T follicular helper cell (primary cell): ENCODE data around the gene USH2A.

Experiments
- DNase-seq: peaks from one replicate; pipeline ENCODE4 v3.0.0-alpha.2; 2020; ENCODE audit warnings: low read depth

USH2A gene

DNA sequence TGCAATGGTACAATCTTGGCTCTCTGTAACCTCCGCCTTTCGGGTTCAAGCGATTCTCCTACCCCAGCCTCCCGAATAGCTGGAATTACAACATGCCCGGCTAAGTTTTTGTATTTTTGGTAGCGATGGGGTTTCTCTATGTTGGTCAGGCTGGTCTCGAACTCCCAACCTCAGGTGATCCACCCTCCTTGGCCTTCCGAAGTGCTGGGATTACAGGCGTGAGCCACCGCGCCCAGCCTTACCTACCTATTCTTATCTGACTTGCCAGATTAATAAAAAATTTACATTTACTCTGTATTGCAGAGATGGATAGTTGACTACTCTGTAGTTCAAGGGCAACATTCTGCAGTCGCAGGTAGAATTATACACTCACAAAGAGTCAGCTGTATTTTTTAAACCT lies 496.6 kb downstream of the USH2A start:
- DNase-seq: no peak

DNA sequence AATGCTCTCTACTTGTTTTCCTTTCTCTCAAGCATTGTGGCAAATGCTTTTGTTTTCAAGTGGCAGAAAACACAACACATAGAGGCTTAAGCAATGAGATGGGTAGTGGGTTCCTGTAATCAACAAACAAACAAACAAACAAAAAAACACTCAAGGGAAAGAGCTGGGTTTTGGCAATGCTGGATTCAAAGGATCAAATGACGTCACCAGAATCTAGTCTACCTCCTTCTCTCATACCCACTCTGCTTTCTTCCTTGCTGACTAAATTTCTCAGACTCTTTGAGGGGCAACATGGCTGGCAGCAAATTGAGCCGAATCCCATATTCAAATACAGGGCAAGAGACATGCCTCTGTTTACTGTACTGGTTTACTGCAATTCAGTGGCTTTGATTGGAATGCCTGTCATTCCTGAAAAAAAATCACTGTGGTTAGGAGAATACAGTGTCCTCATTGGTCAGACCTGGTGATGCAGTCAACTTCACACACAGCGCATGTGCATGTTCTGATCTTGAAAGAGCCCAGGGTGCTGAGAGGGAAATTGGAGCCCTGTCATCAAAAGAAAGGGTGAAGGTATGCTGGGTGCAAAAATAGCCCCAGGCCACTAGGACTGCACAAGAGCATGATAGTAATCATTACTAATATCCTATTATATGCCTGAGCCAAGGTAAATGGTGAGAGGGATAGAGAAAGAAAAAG lies 500.0 kb downstream of the USH2A start:
- no peak for DNase-seq

DNA sequence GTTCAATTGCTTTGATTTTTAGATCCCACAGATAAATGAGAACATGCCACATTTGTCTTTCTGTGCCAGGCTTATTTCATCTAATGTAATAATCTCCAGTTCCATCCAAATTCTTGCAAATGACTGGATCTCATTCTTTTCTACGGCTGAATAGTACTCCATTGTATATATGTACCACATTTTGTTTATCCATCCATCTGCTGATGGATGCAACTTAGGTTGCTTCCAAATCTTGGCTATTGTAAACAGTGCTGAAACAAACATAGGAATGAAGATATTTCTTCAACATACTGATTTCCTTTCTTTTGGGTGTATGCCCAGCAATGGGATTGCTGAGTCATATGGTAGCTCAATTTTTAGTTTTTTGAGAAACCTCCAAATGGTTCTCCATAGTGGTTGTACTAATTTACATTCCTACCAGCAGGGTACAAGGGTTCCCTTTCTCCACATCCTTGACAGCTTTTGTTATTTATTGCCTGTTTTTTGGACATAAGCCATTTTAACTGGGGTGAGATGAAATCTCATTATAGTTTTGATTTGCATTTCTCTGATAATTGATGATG lies 511.8 kb downstream of the USH2A start:
- DNase-seq: no peak

DNA sequence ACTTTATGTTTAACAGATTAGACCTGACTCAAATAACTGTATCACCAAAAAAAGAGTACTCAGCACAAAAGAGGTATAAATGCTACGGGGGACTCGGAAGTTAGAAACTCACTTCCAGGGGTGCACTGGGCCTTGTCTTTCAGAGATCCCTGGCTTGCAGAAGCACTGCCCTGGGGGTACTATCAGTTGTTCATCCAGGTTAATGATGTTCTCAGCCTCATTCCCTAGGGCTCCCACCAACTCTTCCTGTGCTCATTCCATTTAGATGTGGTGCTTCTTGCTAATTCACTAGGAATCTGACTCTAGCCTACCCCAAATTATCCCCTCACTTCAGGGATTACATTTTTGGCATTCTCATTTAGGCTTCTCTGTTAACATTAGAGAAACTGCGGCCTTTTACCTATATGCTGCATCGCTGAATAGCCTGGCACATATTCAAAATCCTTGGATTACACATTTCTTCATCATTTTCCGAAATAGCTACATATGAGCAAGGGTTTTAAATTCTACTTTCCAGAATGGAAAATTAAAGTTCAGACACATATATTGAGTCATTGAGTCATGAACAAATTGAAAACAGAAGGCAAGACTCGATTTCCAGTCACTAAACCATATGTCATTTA lies 517.6 kb downstream of the USH2A start:
- no peak for DNase-seq

DNA sequence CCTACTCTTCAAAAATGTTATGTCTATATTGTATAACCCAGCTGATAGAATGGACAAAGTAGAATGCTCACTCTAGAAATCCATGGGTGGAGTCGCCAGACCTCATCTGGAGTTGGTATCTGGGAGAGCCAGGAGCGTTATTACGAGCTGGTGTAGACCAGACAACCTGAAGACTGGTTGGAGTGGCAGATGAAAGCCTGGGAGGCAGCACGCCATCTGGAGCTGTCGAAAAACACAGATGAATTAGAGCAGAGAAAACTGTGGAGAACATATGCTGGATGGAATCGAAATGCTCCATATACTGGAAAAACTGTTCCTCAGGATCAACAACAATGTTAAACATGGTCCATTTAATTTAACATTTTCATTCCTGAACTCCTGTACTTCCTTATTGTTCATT lies 522.6 kb downstream of the USH2A start:
- DNase-seq: no peak

DNA sequence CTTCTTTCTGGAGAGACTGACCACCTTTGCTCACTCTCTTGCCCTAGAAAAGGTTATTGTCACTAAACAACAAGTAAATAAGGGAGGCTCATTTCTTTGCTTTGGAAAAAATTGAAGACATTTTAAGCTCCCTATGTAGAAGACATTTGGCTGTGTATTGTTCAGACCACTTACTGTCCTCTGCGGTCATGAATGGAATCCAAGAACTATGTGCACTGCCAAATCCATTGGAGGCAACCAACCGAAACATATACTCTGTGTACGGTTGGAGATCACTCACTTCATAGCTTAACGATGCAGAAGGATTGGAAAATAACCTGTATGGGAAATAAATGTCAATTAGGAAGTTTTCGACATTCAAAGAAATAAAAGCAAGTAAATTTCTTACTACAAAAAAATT lies 523.3 kb downstream of the USH2A start:
- no peak for DNase-seq

DNA sequence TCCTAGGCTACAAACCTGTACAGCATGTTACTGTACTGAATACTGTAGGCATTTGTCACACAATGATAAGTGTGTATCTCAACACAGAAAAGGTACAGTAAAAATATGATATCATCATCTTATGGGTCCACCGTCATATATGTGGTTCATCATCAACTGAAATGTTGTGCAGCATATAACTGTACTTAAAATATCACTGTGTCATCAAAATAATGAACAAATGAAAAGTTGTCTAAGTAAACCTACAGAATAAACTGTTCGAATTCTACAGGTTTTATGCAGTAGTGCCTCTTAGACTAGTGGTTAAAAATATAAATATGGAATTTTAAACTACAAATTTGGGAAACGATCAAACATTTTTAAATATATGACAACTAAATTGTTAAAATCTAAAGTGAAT lies 527.4 kb downstream of the USH2A start:
- no peak for DNase-seq

DNA sequence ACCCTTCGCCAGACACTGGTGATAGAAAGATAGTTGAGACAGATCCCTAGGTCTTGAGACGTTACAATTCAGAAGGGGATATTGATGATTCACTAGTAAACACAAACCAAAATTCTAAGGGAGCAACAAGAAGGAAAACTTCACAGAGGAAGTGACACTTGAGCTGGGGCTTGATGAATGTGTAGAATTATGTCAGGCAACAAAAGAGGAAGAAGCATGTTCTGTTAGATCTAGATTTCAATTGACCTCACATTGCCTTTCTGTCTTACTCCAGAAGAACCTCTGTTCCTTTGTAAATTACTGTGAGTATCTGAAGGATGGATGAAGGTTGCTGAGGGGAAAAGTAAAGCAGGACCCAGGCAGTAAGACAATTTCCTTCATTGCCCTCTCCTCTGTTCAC lies 528.0 kb downstream of the USH2A start:
- DNase-seq: no peak

DNA sequence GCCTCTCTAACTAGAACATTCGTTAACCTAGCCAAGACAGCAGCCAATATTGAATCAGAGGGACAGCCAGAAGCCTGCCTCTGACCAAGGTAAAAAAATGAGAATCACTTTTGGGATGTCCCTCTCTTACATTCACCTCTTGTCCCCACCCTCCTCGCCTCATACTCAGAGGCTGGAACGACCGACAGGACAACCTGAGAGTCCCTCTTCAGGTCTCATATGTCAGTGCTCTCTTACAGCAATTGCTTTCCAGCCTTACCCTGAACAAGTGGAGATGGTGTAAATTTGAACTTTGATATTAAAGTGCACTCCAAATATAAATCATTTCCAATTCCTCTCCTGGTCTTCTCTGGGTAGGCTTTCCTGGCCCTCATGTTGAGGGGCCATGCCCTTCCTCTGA lies 528.6 kb downstream of the USH2A start:
- no peak for DNase-seq

DNA sequence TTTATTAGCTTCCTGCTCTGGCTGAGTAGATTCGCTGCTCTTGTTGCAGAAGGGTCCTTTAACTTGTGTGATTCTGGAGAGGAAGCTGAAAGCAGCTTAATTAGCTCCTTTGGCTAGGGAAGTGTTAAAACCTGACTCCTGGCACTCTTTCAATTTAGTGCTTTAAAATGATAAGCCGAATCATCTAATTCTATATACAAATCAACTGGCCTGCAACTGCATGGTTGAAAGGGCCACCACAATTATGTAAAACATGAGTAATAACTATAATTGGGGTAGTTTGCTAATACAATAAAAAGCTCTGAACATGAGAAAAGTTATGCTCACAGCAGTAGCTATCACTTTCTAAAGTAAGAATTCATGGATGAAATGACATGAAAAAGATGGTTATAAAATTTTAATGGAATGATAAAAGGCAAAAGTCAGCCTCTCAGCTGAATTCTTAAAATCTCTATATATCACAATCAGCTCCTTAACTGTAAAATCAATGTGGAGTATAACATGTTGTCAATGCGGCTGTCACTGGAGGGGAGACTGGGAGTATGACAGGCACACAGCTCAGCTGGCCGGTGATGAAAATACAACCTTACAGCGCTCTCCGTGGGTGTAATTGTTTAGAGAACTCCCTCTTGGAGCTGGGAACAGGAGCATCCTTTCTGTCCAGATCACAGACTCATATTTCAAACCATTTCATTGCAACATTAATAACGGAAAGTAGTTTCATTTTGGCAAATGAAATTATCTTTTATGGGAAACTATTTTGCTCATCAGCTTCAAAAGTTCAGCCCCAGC lies 531.8 kb downstream of the USH2A start:
- DNase-seq: no peak

DNA sequence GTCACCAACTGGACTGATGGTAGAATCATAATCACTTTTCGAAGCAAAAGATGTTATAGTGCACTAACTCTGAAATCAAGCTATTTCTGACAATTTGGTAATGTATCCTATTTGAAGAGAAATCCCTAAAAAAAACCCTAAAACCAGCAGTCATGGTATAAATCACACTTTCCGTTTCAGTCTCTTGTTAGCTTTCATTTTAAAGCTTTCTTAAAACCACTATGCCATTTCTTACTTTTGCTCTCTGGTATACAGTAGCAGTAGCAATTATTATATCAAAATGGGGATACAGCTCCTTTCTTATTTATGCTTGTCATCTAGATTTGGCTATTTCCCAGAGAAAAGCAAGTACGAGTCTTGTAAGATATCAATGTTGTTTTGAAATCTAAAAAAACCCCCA lies 532.8 kb downstream of the USH2A start:
- no peak for DNase-seq

DNA sequence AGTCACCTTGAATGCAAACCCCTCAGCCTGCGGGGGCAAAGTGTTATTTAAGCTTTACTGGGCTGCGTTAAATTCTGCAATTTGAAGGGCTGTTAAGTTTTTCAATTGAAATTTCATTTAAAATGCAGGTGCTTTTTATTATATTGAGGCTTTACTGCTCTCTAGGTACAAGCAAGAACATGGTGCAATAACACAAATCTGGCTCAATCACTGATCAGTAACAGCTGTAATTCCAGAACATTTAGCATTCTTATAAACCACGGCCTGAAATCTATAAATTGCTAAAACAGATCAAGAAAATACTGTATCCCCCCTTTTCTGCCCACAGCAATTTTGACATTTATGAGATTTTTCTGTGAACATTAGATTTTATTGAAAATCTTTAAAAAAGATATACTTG lies 533.4 kb downstream of the USH2A start:
- no peak for DNase-seq

DNA sequence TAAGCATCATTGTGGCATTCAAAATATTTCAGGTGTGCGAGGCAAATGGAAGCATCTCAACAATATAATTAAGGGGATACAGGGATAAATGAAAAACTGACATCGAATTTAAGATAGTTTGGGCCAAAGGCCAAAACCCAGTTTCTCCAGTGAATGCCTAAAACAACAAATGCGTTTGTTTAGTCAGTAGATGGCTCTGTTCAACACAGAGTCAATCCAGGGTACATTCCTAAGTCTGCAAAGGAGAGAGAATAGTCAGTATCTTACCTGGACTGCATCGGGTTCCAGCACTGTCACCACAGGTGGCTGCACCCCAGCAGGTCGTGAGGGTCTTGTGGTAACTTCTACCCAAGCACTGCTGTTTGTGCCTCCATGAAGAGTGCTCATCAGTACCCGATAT lies 535.1 kb downstream of the USH2A start:
- no peak for DNase-seq

DNA sequence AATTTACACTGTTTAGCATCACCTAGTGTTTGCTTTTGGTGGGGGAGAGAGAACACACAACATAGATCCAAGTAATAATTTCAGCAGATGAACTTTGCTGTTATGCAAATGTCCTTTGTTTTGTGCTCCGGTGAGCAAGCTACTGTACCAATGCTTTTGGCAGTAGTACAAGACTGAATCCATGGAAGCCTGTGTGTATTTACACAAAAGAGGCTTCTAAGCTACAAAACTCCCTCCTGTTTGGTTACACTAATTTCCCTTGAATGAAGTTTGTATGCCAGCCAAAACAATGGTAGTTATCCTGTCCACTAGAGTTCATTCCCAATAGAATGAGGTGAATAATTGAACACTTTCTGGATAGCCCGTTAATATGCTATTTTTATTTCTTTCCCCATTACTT lies 535.6 kb downstream of the USH2A start:
- DNase-seq: no peak

DNA sequence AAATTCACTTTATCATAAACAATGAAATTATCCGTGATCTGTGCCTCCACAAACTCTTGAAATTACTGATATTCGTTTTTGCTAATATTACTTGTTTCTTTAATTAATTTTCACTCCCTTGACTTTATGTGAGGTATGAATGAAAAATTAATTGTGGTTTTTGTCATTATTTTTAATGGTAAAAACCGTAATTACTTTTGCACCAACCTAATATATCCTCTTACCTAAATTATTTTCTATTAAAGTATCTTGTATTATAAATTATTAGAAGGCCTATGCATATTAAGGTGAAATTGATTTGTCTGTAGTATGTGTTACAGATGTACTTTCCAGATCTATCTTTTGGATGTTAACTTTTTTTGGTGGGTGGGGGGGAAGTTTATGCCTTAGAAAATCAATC lies 540.2 kb downstream of the USH2A start:
- DNase-seq: no peak

DNA sequence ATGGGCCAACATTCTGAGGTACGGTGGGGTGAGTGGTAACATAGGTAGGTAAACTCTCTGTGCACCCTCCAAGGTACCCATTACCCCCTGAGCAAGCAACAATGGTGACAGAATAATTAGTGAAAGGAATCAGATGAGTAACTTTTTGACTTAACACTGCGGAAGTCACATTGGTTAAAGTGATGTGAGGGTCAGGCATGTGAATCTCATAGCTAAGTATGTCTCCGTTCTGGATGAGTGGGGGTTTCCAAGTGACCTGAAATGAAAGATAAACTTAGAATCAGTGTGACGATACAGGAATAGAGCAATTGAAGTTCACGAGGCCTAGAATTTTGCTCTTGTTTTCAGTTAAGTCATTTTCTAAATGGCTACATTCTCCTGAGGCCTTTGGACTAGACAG lies 544.4 kb downstream of the USH2A start:
- DNase-seq: no peak

DNA sequence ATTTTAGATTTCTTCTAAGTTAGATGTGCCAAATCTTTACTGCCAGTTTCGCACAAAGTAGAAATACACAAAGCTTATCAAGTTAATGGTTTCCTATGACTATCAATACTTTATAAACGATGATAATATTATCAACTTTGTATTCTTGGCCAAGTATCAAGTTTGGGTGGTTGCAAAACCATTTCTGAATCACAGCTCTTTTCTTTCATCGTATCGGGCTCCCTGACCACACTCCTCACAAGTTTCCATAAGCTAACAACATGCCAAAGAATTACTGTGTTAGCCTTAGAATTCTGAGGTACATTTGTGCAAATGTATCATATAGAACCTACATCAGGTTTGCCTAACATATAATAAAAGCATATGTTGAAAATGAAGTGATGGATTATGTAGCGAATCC lies 545.1 kb downstream of the USH2A start:
- no peak for DNase-seq

DNA sequence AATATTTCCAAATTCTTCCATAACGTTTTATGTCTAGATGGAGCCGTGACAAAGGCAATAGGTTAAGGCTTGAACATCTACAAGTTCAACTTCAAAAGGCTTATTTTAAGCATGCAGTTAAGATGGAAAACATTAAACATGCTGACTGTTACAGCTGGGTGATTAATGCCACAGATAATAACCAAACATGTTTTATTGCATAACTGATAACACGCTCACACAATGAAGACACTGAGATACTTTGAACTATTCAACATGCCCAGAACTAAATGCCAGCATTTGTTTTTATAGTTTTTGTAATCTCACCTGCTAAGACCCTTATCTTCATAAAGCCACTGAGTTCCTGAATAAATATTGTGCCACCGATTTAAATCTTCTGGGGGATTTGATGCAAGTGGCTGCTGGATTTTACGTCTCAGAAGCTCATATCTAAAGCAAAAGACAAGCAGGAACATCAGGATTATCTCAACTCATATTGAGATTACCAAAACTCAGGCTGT lies 545.7 kb downstream of the USH2A start:
- no peak for DNase-seq

DNA sequence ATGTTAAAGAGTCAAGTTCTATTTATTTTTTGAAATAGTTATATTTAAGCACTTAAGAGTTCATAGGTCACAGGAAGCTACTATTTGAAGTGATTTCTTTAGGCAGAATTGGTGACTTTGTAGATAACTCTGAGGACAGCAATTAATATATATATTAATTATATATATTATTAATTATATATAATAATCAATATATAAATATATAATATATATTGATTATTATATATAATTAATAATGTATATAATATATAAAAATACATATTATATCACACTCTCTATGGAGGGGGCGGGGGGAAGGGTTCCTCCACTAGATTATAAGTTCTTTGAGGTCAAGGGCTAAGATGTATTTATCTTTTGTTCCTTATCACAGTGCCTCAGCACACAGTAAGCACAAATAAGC lies 547.5 kb downstream of the USH2A start:
- DNase-seq: no peak

DNA sequence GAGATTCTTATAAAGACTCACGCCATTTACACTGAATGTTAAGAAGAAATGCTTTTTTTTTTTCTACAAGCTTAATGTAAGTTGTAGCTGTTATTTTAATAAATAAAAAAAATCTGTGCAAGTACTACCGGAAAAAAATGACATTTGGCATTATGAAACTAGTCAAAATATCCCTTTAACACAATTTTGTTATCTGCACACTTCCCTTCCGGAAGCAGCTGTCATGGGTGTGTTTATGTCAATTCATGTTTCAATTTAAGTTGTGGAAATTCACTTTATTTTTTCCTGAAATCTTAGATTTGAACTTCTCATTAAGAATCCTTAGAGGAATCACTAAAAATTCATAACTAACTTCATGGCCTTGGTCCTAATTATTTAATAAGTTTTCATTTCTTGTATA lies 548.0 kb downstream of the USH2A start:
- DNase-seq: no peak

DNA sequence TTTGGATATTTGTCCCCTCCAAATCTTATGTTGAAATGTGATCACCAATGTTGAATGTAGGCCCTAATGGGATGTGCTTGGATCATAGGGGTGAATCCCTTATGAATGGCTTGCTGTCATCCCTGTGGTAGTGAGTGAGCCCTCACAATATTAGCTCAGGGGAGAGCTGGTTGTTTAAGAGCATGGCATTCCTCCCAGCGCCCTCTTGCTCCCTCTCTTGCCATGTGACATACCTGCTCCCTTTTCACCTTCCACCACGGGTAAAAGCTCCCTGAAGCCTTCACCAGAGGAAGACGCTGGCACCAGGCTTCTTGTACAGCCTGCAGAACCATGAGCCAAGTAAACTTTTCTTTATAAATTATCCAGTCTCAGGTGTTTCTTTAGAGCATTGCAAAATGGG lies 550.6 kb downstream of the USH2A start:
- no peak for DNase-seq

DNA sequence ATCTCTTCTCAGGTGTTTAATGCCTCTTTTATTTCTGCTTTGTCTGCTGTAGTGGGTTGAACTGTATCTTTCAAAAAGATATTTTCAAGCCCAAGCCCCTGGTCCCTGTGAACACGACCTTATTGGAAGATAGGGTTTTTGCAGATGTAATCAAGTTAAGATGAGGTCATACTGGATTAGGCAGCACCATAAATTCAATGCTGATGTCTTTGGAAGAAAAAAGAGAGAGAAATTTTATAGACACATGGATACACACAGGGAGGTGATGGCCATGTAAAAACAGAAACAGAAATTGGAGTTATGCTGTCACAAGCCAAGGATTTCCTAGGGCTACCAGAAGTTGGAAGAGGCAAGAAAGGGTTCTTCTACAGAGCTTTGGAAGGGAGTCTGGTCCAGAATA lies 554.7 kb downstream of the USH2A start:
- no peak for DNase-seq

DNA sequence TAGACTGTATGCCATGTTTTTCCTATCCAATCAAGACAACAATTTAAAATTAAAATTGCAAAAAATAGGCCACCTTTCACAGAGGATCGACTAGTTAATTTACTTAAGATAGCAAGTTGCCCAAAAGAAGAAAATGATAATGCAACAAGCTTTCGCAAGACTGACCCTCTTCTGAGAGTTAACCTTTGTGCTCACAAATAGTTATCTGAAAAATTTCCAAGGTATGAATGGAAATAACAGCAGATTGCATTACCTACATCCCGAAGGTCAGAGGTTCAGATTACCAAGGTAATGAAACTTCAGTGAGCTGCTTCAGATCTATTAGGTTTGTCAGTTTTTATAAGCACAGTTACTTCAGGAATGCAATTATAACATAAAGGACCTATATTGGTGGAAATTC lies 558.2 kb downstream of the USH2A start:
- DNase-seq: no peak
